NCI-H2227 treated with DMSO at 0.1 percent for 48 hours (cell line): ENCODE data around the gene AKAP8L.

Experiments
- DNase-seq: peaks from one replicate; lab custom pipeline; 2025; lab: John Stamatoyannopoulos, UW

Gene AKAP8L

GRCh38 chr19:15418579-15419412 is at the start of gene AKAP8L:
Gene AKAP8L (minus strand): TSS chr19:15418988. CDS start chr19:15418923, 65 bp downstream.
- peak; percentile 99 for DNase-seq

- DNase-seq: no peak
Observed at GRCh38 chr19:15467734-15468214, 49.0 kb upstream of the AKAP8L start.

GRCh38 chr19:15466851-15467733 is 48.3 kb upstream of the AKAP8L start:
- no peak for DNase-seq

GRCh38 chr19:15464394-15465385 is 45.9 kb upstream of the AKAP8L start, which contains the start of gene RASAL3:
Gene RASAL3 (minus strand): TSS chr19:15464544. CDS start chr19:15464358, 186 bp downstream.
- DNase-seq: no peak

- no peak for DNase-seq
Observed at GRCh38 chr19:15463861-15464371, 45.1 kb upstream of the AKAP8L start.

GRCh38 chr19:15461694-15462093 is 42.9 kb upstream of the AKAP8L start:
- DNase-seq: no peak

GRCh38 chr19:15457701-15458484 is 39.1 kb upstream of the AKAP8L start:
- no peak for DNase-seq

GRCh38 chr19:15456871-15457700 is 38.3 kb upstream of the AKAP8L start:
- no peak for DNase-seq

- no peak for DNase-seq
Observed at GRCh38 chr19:15456441-15456840, 37.7 kb upstream of the AKAP8L start.

GRCh38 chr19:15455996-15456395 is 37.2 kb upstream of the AKAP8L start:
- no peak for DNase-seq

- DNase-seq: no peak
Observed at GRCh38 chr19:15453906-15454860, 35.4 kb upstream of the AKAP8L start.

- no peak for DNase-seq
Observed at GRCh38 chr19:15453091-15453578, 34.3 kb upstream of the AKAP8L start.

GRCh38 chr19:15452111-15453047 is 33.6 kb upstream of the AKAP8L start:
- DNase-seq: peak; percentile 6

- no peak for DNase-seq
Observed at GRCh38 chr19:15450528-15450890, 31.7 kb upstream of the AKAP8L start.

GRCh38 chr19:15449620-15450527 is 31.1 kb upstream of the AKAP8L start, which contains the start of gene WIZ:
Gene WIZ (minus strand): TSS chr19:15449956. CDS start chr19:15448307, 1,649 bp downstream.
- peak; percentile 14 for DNase-seq
